Diencephalon (tissue), 1 donor: ENCODE measurements around the gene MDFIC. TPM values are rescaled to one million over a fixed set of nuclear protein-coding genes. Genes with fewer than 3 reads are reported as not detected.

Experiments
- total RNA-seq: library from RNA; depleted of rRNA; stranded (reverse); fragments of >200 nt; gene quantifications from one replicate; pipeline ENCODE4 v1.2.3, GENCODE V29; 2014

Gene MDFIC, protein sequence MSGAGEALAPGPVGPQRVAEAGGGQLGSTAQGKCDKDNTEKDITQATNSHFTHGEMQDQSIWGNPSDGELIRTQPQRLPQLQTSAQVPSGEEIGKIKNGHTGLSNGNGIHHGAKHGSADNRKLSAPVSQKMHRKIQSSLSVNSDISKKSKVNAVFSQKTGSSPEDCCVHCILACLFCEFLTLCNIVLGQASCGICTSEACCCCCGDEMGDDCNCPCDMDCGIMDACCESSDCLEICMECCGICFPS
- 13.1 TPM for total RNA-seq

DNA sequence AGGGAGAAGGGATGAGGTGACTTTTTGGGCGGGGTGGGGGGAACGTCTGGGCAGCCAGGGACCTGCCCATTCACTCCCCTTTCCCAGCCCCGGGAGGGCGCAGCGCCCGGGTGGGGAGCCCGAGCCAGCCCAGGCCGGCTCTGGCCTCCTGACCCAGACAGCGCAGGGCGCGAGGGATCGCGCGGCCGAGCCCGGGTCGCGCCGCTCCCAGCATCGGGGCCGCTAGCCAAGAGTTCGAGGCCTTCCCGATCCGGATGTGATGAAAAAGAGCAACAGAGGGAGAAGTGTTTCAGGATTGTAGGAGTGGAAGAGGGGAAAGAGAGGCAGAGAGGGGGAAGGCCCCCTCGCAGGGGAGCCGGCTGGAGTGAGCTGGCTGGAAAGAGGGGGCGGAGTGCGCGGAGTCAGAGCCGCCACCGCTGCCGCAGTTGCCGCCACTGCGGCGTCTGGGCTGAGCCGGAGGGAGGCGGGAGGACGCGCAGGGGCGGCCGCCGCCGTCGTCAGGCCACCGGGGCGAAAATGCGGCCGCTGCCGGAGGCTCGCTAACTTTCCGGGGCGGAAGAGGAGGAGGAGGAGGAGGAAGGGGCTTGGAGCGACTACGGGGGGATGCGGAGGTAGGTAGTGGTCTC, at the start of gene MDFIC:
TSS of gene MDFIC (plus strand) at position 69 of the 626 bp plus-strand sequence. CDS start 940 bp downstream, outside the sequence.

